Stromal cell of bone marrow (primary cell): ENCODE measurements around the gene PUSL1.

Source experiments
- DNase-seq: peaks from one replicate; pipeline ENCODE4 v3.0.0-alpha.2; 2012; ENCODE audit warnings: low read depth

PUSL1 gene

DNA sequence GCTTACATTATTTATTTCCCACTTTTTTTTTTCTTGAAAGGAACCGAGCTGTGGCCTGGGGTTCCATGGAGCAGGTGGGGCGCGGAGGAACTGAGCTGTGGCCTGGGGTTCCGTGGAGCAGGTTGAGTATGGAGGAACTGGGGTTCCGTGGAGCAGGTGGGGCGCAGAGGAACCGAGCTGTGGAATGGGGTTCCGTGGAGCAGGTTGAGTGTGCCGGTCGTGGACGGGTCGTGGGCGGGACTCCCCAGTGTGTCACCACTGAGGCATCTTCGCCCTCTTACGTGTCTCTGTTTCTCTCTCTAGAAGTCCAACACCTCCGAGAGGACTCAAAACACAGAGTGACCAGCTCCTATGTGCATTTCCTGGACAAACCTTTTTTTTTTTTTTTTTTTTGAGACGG, 29.4 kb upstream of the PUSL1 start:
- no peak for DNase-seq

DNA sequence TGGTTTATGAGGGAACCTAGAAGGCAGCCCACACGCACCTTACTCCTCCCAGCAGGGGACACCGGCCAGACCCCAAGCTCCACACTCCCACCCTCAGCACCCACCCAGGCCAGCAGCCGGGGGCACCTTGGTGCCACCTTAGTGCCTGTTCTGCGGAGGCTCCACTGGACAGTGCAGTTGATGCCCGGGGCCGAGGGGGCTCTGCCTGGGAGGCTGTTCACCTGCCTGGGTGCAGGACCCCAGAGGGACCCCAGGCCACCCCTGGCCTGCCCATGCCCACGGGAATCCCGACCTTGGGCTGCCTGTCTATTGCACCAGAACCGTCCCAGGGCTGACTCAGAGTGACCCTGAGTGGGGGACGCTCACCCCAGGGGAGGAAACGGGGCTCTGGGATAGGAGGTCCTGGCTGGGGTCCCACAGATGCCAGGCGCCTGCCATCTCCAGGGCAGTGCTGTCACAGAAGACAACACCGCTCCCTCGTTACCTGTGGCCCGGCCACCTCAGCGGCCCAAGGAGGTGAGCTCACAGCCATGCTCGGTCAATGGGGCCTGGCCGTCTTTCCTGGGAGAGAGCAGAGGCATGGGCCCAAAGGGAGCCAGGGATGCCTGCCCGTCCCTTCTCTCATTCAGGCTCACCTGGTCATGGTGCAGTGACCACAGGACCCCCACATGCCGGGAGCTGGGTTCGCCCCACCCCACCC, 27.5 kb upstream of the PUSL1 start:
- DNase-seq: no peak

DNA sequence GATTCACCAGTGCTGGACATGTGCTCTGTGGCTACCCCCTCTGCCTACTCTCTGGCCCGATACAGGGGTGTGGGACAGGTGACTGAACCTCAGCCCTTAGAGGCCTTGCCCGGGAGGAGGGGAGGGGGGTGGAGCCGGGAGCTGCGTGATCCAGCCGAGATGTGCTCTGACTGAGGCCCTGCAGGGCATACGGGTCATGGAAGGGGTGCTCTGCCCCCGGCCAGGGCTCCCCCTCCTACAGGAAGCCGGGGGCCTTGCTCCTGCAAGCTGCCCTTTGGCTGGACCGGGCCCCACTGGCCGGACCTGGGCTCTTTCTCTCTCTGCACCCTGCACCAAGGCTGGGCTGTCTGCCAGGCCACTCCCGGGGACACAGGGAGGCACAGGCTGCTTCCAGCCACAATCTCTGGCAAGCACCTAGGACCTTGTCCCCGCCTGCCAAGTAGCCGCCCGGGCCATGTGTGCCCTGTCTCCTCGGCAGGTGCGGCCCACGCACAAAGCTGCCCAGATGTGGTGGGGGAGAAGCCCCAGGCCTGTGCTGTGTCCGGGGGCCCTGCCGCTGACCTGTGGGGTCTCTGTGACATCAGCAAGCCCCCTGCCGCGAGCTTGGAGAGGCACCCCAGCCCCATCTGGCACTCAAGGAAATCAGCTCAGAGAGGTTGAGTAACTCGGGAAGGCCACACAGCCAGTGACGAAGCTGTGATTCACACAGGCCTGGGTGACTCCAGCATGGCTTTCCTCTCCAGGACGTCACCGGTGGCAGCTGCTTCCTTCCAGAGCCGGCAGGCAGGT, 26.7 kb upstream of the PUSL1 start:
- DNase-seq: no peak

DNA sequence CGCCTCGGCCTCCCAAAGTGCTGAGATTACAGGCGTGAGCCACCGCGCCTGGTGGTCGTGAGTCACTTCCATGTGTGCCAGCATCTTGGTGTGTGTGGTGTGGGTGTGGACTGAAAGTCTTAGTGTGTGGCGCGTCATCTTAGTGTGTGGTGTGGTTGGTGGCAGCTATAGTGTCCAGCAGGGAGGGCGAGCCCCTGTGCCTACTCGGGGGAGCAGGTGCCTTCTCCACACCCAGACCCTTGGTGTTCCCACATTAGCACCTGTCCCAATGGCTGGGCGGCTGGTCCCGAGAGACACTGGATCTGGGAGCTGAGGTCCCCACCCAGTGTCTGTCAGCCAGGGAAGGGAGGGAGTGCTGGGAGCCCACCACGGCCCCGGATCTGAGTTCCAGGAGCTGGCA, 25.4 kb upstream of the PUSL1 start:
- DNase-seq: no peak

DNA sequence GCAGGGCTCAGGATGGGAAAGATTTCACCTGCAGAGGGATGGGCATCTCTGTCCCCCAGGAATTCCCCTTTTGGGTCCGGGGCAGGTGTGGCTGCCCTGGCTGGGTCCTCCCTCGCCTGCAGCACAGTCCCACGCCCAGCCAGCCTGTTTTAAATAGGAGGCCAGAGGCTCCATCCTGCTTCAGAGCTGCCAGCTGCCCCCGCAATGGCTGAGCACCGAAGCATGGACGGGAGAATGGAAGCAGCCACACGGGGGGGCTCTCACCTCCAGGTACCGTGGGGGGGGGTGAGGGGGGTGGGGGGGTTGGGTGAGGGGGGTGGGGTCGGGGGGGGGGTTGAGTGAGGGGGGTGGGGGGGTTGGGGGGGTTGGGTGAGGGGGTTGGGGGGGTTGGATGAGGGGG, 24.6 kb upstream of the PUSL1 start:
- no peak for DNase-seq

DNA sequence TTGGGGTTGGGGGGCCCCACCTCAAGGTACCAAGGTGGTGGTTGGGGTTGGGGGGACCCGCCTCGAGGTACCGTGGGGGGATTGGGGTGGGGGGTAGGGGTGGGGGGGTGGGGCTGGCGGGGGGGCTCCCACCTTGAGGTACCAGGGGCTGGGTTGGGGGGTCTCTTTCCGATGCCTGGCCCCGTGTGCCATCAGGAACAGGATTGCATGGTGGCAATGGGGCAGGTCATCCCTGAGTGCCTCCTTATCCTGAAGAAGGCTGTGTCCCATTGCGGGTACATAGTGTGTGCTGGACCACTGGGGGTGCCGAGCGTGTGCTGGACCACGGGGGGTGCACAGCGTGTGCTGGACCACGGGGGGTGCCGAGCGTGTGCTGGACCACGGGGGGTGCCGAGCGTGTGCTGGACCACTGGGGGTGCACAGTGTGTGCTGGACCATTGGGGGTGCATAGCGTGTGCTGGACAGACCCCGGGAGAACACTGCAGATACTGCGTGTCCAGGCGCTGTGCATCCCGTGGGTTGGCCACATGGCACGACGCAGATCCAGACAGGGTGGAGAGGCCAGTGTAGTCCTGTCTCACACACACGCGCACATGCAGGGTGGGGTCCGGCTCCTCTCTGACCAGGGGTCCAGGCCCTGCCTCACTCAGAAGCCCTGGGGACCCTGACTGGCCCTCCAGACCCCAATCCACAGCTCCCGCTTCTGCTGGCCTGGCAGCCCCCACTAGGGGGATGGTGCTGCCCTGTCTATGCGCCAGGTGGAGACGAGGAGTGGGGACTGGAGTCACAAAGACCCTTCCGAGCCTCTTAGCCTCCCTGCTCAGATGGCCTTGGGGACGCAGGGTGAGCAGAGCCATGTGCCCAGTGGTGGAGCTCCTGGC, 23.9 kb upstream of the PUSL1 start:
- no peak for DNase-seq

DNA sequence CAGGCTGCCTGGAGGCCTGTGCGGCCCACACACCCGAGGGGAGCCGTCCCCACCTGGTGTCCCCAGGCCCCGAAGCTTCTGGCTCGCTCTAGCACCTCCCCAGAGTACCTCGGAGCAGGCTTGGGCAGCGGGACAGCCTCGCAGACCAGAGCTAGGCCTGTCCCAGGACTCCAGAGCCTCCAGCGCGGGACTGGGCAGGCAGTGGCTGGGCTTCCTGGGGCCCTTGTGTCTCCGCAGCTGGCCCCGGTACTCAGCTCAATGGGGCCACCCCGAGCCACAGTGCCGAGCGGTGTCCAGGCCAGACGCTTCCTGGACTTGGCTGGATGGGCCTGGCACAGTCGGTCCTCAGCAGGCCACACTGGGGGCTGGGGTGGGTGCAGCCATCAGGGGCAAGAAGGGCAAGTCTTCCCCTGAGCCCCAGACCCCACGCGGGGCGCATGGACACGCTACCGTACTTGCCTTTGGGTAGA, 23.3 kb upstream of the PUSL1 start:
- no peak for DNase-seq

DNA sequence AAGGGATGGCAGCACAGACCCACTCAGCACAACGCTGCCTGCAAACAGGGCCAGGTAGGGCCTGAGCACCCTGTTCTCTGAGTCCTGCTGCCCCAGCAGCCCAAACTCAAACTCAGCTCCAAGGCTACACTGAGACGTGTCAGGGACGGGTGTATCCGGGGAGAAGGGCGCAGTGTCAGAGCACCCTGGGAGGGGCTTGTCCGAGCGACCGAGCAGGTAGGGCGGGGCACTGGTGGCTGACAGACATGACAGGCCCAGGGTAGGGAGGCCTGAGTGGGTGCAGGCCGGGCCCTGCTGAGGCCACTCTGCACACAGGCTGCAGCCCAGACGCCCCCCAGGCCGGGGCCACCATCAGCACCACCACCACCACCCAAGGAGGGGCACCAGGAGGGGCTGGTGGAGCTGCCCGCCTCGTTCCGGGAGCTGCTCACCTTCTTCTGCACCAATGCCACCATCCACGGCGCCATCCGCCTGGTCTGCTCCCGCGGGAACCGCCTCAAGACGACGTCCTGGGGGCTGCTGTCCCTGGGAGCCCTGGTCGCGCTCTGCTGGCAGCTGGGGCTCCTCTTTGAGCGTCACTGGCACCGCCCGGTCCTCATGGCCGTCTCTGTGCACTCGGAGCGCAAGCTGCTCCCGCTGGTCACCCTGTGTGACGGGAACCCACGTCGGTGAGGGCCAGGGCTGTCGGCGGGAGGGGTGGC, 22.6 kb upstream of the PUSL1 start:
- no peak for DNase-seq

DNA sequence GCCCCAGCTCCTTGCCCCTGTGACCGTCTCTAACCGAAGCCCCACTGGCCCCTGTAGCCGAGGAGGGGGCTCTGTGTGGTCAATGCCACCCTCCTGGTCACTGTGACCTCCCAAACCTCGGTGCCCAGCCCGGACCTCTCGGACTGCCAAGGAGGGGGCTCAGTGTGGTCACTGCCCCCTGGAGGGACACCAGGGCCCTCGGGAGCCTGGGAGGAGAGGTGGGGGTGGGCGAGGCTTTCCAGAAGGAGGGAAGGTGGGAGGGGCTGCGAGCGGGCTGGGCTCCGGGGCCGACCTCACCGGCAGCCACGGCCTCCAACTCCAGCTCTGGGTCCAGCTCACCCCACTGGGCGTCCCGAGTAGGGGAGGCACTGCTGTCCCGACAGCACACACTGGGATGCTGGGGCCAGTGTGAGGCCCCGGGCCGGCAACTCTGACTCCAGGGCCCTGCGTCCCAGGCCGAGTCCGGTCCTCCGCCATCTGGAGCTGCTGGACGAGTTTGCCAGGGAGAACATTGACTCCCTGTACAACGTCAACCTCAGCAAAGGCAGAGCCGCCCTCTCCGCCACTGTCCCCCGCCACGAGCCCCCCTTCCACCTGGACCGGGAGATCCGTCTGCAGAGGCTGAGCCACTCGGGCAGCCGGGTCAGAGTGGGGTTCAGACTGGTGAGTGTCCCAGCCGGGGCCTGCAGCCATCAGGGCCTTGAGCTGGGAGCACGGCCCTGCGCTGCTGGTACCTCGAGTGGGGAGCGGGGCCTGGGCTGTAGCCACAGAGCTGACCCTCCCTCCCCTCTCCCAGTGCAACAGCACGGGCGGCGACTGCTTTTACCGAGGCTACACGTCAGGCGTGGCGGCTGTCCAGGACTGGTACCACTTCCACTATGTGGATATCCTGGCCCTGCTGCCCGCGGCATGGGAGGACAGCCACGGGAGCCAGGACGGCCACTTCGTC, 21.8 kb upstream of the PUSL1 start:
- DNase-seq: no peak

DNA sequence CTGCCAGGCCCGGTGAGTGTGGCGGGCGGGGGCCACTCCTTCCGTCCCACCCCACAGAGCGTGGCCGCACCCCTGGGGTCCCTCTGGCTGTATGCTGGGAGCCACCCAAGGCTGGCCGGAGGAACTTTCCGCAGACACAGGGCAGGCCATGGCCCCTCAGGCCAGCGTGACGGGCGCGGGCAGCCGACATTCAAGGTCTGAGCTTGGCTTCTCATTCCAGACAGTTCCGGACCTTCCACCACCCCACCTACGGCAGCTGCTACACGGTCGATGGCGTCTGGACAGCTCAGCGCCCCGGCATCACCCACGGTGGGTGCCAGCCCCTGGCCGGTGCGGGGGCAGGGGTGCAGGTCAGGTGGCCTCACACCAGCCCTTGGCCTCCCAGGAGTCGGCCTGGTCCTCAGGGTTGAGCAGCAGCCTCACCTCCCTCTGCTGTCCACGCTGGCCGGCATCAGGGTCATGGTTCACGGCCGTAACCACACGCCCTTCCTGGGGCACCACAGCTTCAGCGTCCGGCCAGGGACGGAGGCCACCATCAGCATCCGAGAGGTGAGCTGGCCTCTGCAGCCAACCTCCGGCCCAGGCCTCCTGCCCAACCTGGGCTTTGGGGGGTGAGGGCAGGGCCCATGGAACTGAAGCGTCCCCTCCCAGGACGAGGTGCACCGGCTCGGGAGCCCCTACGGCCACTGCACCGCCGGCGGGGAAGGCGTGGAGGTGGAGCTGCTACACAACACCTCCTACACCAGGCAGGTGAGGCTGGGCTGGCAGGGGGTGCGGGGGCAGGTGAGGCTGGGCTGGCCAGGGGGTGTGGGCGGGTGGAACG, 20.9 kb upstream of the PUSL1 start:
- DNase-seq: no peak

DNA sequence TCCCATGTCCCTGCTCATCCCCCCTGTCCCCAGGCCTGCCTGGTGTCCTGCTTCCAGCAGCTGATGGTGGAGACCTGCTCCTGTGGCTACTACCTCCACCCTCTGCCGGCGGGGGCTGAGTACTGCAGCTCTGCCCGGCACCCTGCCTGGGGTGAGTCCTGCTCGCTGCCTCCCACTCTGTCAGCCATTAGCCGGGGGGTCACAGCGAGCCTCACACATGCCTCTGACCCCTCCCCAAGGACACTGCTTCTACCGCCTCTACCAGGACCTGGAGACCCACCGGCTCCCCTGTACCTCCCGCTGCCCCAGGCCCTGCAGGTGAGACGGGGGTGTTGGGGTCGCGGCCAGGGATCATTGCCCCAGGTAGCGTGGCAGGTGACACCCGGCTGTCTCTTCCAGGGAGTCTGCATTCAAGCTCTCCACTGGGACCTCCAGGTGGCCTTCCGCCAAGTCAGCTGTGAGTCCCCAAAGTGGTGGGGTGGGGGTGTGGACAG, 18.1 kb upstream of the PUSL1 start:
- no peak for DNase-seq

DNA sequence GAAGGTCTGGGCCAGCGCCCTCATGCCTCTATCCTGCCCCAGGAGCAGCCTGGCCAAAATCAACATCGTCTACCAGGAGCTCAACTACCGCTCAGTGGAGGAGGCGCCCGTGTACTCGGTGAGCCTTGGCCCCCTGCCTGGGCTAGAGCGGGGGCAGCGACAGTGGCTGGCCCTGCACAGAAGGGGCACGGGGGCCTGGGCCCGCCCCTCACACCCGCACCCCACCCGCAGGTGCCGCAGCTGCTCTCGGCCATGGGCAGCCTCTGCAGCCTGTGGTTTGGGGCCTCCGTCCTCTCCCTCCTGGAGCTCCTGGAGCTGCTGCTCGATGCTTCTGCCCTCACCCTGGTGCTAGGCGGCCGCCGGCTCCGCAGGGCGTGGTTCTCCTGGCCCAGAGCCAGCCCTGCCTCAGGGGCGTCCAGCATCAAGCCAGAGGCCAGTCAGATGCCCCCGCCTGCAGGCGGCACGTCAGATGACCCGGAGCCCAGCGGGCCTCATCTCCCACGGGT, 17.3 kb upstream of the PUSL1 start:
- no peak for DNase-seq

DNA sequence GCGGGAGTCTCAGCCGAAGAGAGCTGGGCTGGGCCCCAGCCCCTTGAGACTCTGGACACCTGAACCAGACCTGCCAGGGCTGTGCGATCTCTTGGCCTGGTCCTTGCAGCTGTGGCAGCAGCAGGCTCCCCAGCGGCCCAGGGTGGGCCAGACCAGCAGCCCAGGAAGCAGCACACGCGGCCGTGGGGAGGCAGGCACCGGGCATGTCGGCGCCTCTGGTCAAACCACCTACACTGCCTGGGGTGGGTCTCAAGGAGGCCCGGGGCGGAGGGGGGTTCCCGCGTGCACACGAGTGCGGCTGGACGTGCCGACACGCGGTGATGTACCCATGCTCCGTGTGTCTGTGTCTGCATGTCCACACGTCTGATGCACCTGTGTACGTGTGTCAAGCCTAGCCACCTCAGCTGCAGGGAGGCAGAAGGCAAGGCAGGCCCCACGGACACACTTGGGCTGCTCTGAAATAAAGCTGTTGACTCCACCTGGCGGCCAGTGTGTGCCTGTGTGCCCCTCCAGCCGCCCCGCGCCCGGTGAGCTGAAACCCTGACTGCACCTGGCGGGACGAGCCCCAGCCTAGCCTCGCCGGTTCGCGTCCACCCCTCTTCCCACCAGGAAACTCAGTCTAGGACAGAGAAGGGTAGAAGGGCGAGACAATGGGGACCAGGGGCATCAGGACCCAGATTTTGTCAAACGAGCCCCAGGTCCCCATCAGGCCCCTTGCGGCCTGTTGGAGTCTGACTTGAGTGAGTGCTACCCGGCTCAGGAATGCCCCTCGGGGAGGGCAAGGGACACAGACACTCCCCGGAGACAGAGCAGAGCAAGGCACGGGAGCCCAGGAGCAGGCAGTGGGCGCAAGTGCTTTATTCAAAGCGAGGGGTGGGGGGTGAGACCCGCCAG, 16.6 kb upstream of the PUSL1 start:
- no peak for DNase-seq

DNA sequence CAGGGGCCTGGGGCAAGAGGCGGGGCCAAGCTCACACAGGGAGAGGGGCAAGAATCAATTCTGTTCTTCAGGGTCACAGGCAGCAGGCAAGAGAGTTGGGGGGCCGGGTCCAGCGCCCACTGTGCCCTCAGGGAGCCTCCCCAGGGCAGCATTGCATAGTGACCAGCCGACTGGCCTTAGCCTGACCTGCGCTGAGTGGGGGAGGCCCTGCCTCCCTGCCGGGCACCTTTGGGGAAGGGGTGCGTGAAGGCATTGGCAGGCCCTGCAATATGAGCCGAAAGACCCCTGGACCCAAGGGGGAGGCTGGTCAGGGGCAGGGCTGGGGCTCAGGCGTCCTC, 16.0 kb upstream of the PUSL1 start:
- DNase-seq: no peak

DNA sequence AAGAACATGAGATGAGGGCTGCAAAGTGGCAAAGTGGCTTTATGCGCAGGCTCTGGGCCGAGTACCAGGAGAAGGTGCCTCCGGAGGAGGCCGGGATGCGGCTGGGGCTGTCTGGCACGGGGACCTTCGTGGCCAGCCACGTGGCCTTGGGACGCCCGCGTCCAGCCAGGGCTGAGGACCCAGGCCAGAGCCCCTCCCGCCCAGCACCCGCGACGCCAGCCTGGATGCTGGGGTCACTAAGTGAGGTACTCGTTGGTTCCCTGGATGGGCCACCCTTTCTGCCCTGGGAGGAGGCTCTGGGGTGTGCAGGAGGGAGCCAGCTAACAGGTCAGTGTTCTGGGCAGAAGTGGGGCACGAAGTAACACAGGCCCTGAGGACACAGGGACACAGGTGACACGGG, 15.5 kb upstream of the PUSL1 start:
- DNase-seq: no peak

DNA sequence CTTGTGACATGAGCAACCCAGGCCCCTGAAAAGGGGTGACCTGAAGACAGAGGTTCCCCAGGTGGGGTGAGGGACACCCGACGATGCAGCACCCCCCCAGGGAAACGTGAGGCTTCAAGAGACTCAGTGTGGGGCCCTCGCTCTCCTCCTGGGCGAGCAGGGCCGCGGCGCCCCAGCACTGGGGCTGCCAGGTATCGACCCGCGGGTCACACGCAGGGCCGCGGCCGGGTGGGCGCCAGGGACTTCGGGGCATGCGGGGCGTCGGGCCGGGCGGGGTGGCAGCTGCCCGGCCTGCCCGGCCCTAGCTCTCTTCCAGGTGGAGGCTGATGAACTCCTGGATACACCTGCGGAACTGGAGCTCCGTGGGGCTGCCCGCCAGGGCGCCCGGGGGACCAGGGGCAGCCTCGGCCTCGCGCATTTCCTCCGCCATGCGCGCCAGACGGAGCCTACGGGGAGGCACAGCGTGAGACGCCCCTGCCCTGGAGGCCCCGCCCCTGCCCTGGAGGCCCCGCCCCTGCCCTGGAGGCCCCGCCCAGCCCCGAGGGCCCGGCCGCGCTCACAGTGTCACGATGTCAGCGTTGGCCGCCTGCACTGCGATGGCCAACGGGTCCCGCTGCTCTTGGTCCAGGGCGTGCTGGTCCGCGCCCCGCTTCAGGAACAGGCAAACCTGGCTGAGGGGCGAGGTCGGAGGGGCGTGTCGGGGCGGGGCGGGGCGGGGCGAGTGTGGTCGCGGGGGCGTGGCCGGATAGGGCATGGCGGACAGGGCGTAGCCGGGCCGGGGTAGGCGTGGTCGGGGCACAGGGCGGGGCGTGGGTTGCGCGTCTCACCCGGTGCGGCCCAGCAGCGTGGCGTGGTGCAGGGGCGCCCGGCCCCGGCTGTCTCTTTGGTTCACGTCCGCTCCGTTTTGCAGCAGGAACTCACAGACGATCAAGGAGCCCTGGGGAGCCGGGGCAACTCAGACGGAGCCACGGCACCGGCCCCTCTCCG, 14.8 kb upstream of the PUSL1 start:
- no peak for DNase-seq

DNA sequence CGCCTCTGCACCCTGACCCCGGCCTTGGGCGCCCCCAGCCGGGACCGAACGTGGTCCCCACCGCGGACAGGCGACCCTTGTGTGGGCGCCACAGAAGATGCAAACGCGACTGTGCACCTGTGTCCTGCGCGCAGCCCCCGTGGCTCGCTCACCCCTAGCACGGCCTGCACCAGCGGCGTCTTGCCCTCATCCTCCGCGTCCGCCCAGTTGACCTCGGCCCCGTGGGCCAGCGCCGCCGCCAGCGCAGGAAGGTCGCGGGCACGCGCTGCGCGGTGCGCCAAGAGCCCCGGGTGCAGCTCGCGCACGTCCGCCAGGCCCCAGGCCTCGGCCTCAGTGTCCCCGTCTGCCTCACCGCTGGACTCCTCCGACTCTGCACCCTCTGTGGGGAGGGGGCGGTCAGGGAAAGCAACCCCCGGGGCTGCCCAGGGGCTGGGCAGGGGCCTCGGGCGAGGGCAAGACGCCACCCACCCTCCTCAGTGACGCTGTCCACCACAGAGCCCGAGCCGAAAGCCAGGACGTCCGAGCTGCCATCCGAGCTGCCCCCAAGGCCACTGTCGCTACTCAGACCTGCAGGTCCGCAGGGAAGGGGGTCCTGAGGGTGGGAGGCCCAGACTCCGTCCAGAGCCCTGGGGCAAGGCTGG, 14.0 kb upstream of the PUSL1 start:
- DNase-seq: no peak
